ENCODE measurements around the gene GNB1. TPM values are rescaled to one million over a fixed set of nuclear protein-coding genes. Genes with fewer than 3 reads are reported as not detected.

GNB1 gene
- total RNA-seq, 1 donor from 2014 or later, result 182 TPM

- DNase-seq (ENCODE audit: missing footprints) (no peak), ATAC-seq (peak; percentile 25)
- intact Hi-C loops (cut with DNase I), result loop anchor here (2.0 to 5.0 kb wide), 2 partner anchors 111 to 127 kb away; partner anchors contain the start of gene GNB1
Measured at GRCh38 chr1:1779691-1780597, 110.9 kb downstream of the GNB1 start.

GRCh38 chr1:1779320-1779675 lies 111.6 kb downstream of the GNB1 start:
- intact Hi-C loops (cut with DNase I), result loop anchor here (2.0 kb wide), 1 partner anchor 112 kb away; the partner anchor contains the start of gene GNB1
- no peak for ATAC-seq
- DNase-seq (ENCODE audit: missing footprints), result no peak

- DNase-seq (ENCODE audit: missing footprints) (peak; percentile 95), ATAC-seq (peak; percentile 23)
- intact Hi-C loops (cut with DNase I), result loop anchor here (2.0 kb wide), 1 partner anchor 112 kb away; the partner anchor contains the start of gene GNB1
Measured at GRCh38 chr1:1778663-1779319, 112.1 kb downstream of the GNB1 start.

DNA sequence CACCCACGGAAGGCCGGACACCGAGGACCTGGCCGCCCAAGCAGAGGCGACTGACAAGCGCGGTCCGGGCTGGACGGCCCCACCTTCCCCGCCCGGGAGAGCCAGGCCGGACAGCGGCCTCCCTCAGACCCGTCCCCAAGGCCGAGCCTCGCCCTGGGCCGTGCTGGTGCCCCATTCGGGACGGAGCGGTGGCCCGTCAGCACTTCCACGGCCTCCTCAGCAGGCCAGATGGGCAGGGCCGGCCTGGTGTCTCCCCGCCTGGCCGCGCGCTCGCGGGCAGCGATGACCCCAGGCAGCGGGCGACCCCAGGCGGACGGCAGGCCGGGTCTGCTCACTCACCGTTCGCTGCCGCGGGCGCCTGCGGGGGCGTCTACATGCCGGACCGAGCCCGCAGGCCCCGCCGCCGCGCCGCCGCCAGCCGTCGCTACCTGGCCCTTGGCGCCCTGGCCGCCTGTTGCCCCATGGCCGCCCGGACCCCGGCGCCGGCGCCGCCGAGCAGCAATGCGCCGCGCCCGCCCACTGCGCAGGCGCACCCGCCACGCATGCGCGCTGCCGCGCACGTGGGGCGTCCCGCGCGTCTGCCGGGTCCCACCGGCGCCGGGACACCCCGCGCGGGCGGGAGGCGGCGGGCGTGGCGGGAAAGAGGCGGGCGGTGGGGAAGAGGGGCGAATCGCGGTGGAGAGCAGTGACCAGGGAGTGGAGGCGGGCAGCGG lies 112.8 kb downstream of the GNB1 start, which contains the start of gene NADK:
NADK (minus strand) TSS at position 521 of the 713 bp plus-strand sequence. CDS start 13,064 bp downstream, outside the sequence.
- ATAC-seq (peak; percentile 62), DNase-seq (ENCODE audit: missing footprints) (peak; percentile 87)
- intact Hi-C loops (cut with DNase I), result loop anchor here (2.0 kb wide), 1 partner anchor 113 kb away; the partner anchor contains the start of gene GNB1

- intact Hi-C loops (cut with DNase I), result no loop called here
- DNase-seq (ENCODE audit: missing footprints) (no peak), ATAC-seq (peak; percentile 54)
Measured at GRCh38 chr1:1777583-1777899, 113.3 kb downstream of the GNB1 start.

- no peak for ATAC-seq
- no peak for DNase-seq (ENCODE audit: missing footprints)
- intact Hi-C loops (cut with DNase I), result no loop called here
Measured at GRCh38 chr1:1776672-1777582, 114.0 kb downstream of the GNB1 start.

DNA sequence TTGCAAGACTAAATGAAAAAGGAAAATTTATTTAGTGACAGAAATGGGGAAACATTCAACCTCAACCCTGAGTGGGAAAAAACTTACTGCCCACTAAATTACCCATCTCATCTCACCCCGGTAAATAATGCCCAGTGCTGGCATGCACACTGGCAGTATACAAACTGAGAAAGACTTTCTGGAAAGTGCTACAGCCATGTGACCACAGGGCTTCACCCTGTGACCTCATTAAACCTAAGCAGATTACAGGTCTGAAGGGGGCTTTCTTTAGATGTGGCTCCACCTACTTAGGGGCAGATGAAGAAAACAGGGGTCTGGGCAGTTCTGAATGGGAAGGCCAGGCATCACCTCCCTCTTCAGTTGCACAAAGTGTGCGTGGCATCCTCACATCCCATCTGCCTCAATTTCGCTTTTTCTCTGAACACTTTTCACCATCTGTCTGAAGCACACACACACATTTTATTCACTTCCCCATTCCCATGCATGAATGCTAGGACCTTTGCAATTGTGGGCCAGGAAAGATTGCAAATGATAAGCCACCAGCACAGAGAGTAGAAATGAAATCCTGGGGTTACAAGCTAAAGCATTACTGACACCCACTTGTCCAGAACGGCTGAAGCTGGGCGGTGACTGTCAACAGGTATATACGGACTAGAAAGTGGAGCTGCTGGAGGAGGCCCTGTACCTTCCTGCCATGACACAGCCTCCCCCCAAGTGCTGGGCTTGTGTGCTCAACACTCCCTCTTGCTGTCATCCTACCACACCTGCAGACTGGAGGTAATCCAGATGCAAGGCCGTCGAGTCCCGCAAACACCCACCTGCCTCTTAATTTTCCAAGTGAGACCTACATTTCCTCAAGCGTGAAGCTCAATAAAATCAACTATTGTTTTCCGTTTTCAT lies 115.3 kb downstream of the GNB1 start:
- no peak for ATAC-seq
- intact Hi-C loops (cut with DNase I), result no loop called here
- DNase-seq (ENCODE audit: missing footprints), result peak; percentile 15

- DNase-seq (ENCODE audit: missing footprints) (peak; percentile 11), ATAC-seq (no peak)
- intact Hi-C loops (cut with DNase I), result no loop called here
Measured at GRCh38 chr1:1773874-1774273, 117.0 kb downstream of the GNB1 start.

GRCh38 chr1:1771096-1771495 lies 119.8 kb downstream of the GNB1 start:
- ATAC-seq (no peak), DNase-seq (ENCODE audit: missing footprints) (no peak)
- intact Hi-C loops (cut with DNase I), result no loop called here

- intact Hi-C loops (cut with DNase I), result no loop called here
- DNase-seq (ENCODE audit: missing footprints) (peak; percentile 5), ATAC-seq (no peak)
Measured at GRCh38 chr1:1770102-1770501, 120.8 kb downstream of the GNB1 start.

DNA sequence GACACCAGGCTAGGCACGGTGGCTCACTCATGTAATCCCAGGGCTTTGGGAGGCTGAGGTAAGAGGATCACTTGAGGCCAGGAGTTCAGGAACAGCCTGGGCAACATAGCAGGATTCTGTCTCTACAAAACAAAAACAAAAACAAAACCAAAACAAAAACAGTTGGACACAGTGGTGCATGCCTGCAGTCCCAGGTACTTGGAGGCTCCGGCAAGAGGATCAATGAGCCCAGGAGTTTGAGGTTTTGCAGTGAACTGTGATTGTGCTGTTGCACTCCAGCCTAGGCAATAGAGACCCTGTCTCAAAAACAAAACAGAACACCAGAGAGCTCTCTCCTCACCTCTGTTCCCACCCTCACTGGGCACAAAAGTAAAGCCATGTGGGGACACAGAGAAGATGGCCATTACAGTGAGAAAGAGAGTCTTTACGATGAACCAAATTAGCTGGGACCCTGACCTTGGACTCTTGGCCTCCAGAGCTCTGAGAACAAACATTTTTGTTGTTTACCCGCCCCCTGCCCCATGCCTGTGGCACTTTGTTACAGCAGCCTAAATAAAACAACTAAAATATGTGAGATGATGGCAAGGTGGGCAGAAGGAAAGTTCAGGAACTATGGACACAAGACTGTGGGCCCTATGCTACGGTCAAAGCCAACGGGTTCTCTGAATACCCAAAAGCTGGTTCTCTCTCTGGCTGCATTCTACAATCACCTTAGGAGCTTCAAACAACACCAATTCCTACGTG lies 122.5 kb downstream of the GNB1 start:
- ATAC-seq, result no peak
- intact Hi-C loops (cut with DNase I), result no loop called here
- DNase-seq (ENCODE audit: missing footprints), result no peak

DNA sequence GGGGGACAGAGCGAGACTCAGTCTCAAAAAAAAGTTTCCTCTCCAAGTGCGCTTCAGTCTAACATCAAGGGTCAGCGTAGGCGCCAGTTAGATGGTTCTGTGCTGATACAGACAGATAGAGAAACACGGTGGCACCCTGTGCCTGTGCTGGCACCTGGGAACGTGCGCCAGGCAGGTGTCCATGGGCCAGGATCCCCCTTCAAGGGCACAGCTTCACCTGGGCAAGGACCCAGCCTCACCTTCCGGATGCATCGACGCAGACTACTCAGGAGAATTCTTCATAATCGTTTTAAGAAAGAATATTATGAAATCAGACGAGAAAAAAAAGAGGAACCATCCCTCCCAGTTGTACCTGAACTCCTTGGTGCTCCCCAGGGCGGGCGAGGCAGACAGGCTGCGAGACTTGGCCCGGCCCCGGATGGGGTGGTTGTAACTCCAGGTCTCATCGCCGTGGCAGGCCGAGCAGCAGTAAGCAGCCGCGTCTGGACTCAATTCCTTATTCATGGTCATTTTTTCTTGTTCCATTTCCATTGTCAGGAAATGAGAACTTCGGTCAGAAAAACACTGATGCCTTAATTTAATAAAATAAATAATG lies 125.9 kb downstream of the GNB1 start:
- intact Hi-C loops (cut with DNase I), result no loop called here
- peak; percentile 77 for DNase-seq (ENCODE audit: missing footprints)
- no peak for ATAC-seq

GRCh38 chr1:1763657-1764621 lies 126.9 kb downstream of the GNB1 start:
- ATAC-seq (peak; percentile 61), DNase-seq (ENCODE audit: missing footprints) (peak; percentile 95)
- intact Hi-C loops (cut with DNase I), result no loop called here

DNA sequence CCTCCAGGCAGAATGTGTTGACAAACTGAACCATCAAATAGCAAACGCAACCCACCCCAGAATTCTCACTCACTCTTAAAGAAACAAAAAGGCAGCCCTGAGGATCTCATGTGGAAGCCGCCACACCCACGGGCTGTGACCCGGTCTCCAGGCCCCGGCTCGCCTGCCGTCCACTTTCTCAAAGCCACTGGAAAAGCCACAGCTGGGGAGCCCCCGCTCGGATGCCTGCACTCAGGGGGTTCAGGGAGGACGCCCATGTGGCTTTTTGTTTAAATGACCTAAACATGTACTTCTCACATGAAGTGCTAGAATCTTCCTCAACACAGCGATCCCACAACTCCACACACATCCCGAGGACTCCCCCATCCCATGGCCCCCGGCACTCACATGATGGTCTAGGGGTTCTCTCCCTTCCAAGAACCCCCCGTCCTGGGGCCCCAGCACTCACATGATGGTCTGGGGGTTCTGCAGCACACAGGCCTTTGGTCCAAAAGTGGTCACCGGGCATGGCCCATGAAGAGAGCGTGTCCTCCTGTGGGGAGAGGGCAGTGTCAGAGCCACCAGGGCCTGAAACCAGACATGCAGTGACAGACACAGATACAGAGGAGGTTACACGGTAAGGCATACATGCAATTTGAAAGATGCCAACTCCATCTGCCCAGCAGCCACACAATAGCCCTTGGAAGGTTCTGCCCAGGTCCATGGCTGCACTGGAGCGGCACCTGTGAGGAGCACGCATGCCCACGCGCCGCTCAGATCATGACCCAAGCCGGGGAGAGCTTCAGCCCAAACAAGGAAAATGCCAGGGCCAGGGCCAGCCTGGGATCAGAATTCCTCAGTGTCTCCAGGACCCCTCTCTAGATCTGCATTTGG lies 129.1 kb downstream of the GNB1 start:
- DNase-seq (ENCODE audit: missing footprints), result peak; percentile 56
- no peak for ATAC-seq
- intact Hi-C loops (cut with DNase I), result no loop called here

Measured in Right ventricle myocardium inferior (tissue), 1 donor.